GM21786 (cell line): ENCODE results near the gene ALK.

Experiments
- ATAC-seq: cut with Tn5 transposase; IDR thresholded peaks from one replicate; pipeline ENCODE4 v1.9.1; 2021; ENCODE audit not compliant: unreplicated experiment

The ALK gene

GRCh38 chr2:29463181-29463900, 458.0 kb downstream of the ALK start:
- no peak for ATAC-seq

GRCh38 chr2:29462293-29462692, 459.1 kb downstream of the ALK start:
- no peak for ATAC-seq

DNA sequence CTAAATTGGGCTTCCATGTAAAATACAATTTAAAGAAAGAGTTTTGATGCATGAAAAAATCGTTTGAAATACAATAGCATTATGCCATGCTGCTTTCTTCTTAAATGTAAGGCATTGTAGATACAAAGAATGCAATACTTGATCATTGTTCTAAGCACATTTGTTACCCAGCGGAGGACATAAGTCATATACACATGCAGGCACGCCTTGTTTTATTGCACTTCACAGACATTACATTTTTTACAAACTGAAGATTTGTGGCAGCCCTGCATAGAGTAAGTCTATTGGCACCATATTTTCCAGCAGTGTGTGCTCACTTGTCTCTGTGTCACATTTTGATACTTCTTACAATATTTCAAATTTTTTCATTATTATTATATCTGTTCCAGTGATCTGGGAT, 461.2 kb downstream of the ALK start:
- no peak for ATAC-seq

- ATAC-seq = no peak
Observed at GRCh38 chr2:29459445-29460179, 461.8 kb downstream of the ALK start.

- ATAC-seq = no peak
Observed at GRCh38 chr2:29456429-29456828, 465.0 kb downstream of the ALK start.

- no peak for ATAC-seq
Observed at GRCh38 chr2:29455200-29455860, 466.1 kb downstream of the ALK start.

DNA sequence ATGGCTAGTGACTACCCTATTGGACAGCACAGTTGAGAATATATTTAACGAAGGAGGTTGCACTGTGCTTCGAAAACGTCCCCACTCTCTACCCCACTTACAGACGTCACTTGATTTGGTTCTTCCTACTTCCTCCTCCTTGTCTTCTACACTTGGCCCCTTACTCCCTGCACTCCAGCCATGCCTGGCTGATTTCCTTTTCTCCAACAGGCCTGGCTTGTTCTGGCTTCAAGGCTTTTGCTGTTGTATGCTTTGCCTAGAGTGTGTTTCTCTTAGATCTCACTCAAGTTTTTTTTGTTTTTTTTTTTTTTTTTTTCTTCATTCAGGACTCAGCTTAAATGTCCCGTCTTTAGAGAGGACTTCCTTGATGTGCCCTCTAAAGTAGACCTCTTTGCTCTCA, 469.4 kb downstream of the ALK start:
- ATAC-seq = no peak

DNA sequence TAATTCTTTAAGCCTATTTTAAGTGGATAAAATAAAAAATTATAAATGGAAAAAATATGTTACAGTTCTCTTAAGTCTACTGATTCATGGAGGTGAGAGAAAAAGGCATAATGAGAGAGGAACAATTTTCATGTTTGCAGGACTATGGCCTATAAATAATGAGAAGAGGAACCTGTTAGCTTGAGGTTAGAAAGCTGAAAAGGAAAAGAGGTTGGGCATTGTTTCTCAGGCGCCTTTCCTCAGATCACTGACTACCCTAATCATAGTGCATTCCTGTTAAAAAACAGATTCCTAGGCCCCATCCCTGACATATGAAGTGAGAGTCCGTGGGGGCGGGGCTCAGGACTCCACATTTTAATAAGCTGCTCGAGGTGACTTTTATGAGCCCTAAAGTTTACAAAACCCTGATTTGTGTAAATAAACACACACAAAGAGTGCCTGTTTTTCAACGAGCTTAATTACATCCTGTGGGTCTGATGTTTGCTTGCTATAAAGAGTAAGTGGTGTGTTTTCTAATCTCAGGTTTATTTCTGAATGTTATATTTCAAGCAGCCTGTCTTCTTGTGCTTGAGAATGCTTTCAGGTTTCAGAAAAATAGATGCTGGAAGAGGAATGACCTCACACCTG, 470.7 kb downstream of the ALK start:
- ATAC-seq = no peak

- ATAC-seq = no peak
Observed at GRCh38 chr2:29449499-29449898, 471.9 kb downstream of the ALK start.

- no peak for ATAC-seq
Observed at GRCh38 chr2:29448096-29448688, 473.2 kb downstream of the ALK start.

DNA sequence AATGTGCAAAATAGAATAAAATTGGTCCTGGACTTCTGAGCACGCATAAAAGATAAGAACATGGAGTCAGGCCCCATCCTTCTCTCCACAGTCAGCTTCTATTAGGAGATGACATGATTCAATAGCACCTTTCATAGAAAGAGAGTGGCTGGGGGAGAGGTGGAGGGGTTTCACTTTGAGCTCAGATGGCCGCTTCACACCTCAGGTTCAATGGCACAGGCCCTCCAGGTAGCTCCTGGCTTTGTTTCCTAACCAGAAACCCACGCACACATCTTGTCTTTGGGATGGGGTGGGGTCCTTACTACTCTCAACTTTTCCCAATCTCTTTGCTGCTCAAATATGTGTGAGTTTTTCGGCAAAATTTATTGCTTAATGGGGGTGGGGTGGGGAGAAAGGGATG, 473.9 kb downstream of the ALK start:
- no peak for ATAC-seq

DNA sequence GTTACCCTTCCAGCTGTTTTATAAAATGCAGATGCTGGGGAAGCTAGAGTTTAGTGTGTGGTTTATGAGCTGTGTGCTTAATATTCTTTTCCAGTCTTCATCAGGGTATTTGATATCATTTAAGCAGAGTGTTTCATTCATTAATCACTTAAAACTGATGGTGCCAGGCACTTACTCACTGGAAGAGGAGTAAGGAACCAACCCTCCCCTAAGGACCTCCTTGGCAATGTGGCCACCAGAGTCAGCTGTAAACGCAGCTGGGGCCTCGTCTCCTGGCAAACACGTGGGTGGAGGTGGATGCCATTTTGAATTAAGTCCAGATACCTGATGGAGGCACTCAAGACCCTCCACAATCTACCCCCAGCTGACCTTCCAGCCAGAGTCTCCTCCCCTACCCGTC, 474.5 kb downstream of the ALK start:
- no peak for ATAC-seq

DNA sequence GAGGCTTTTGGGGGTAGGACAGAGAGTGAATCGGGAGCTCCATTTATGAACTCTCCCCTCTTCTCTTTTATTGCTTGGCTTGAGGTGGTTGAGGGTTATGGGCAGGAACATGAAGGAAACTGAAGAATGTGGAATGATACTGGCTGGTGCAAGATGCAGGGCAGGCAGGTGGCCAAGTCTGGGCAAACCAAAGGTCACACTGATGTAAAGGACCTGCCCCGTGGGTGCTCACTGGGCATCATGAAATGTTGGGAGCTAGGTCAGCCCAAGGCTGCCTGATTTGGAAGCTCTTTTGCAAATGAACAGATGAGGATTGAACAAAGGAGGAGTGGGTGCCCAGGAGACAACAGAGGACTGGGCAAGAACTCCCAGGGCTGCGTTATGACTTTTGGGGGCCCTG, 477.2 kb downstream of the ALK start:
- no peak for ATAC-seq

DNA sequence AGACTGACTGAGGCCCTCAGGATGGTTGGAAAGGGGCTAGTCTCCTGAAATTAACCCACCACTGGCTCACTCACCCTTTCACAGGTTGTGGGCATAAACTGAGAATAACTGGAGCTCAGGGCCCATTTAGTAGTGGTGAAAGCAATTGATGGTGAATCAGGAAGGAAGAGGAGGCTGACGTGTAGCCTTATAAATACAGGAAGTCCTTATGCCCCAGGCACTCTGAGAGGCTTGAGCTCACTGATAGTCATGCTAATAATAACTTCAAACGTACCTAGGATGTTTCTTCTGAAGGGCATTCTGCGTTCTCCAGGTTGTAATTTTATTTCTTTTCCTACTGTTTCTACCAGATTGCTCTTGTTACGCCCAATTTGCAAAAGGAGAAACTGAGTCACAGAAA, 477.8 kb downstream of the ALK start:
- ATAC-seq = no peak

DNA sequence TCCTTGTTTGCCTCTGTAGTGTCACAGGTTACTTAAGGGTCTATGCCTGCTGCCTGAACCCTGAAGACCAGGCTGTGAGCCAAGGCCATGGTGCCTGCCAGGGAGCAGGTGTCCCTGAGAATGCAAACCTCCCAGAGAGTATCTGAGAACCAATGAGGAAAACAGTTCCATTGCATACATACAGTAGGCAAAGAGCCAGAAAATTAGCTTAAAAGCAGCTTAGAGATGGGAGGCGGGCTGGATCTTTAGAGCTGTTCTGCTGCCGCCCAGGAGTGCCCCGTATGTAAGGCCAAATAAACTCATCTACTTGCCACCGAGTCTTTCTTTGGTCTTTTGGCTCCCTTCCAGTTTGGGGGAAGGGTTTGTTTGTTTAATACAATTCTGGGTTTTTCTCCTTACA, 478.2 kb downstream of the ALK start:
- no peak for ATAC-seq

DNA sequence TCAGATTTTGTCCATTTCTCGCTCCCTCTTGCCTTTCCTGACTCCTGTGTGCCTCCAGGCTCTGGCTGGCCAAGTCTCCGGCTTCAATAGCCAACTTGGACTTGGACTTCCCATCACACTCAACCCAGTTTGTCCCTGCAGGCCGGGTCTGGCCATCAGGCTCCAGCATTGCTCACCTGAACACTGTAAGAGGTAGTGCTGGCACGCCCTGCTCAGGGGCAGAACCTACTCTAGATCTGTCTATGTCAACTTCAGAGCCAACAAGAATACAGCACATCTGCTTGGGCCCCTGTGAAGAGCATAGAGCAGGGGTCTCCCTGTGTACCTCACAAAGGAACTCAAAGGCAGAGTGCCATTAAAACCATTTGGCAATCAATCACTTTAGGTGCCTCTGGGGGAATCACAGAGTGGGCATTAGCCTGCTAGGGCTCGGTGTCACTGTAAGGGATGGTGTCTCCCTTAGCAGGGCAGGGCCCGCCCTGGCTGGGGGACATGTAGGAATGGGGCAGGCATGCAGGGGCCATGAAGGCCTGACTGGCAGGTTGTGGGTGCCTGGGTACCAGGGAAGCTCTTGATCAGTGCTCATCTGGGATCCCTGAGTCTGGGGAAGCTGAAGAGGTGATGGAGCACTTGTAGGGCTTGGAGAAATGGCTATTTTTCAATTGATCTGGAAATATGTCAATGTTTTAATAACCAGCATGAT, 480.3 kb downstream of the ALK start:
- no peak for ATAC-seq

DNA sequence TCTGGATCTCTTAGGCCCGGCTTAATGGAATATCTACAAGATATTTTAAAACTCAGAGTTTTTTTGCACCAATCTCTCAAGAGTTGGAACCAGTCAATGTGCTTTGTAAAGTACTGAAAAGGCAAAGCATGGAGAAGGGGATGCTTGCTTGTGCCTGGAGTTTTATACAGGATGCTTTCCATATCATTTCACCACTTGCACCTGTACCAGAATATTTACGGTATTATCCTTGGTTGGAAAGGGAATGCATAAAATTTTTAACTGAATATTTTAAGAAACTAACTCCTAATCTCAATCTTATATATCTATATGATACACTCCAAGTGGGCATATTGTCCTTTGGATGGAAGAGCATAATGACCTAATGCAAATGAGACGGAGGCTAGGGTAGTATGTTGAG, 487.5 kb downstream of the ALK start:
- ATAC-seq = no peak

- no peak for ATAC-seq
Observed at GRCh38 chr2:29433128-29433527, 488.3 kb downstream of the ALK start.

DNA sequence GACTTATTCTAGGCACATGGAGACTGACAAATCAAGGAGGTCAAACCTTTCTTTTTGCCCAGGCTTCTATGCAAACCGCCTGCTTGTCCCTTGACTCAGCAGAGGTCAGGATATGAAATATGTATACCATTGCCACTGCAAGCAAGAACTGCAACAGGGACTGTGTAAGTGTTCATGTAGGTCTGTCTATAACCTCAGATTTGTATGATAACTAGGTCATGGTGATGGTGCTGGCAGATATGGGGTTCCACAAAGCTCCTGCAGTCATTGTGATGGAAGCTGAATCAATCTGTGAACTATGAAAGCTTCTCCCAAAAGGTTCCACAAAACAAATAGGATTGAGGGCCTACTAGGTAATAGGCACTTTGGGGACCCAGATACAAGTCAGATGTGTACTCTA, 489.9 kb downstream of the ALK start:
- ATAC-seq = no peak

- ATAC-seq = no peak
Observed at GRCh38 chr2:29430382-29431112, 490.8 kb downstream of the ALK start.
